SK-N-SH treated with all-trans-retinoic acid at 6 μM for 48 hours (cell line): ENCODE data around the gene GCLC.

Experiments used
- ESRRG ChIP-seq: fragments of 250-450 bp; sonication (Bioruptor Pico); IDR thresholded peaks from 2 replicates; pipeline ENCODE4 v1.6.1; 2021; ENCODE audit warnings: mild to moderate bottlenecking
- GLIS3 ChIP-seq: fragments of 250-450 bp; sonication (Bioruptor Pico); IDR thresholded peaks from 2 replicates; pipeline ENCODE4 v1.5.0; 2020; ENCODE audit warnings: mild to moderate bottlenecking, moderate library complexity
- RARB ChIP-seq: fragments of 250-450 bp; sonication (Bioruptor Pico); IDR thresholded peaks from 2 replicates; pipeline ENCODE4 v1.8.0; 2021; ENCODE audit warnings: mild to moderate bottlenecking, moderate library complexity
- TCF4 ChIP-seq: fragments of 250-450 bp; sonication (Bioruptor Pico); IDR thresholded peaks from 2 replicates; pipeline ENCODE4 v1.8.0; 2021; ENCODE audit warnings: mild to moderate bottlenecking, moderate library complexity, borderline replicate concordance
- ZNF70 ChIP-seq: fragments of 450-650 bp; formaldehyde crosslinking; IDR thresholded peaks from 2 replicates; pipeline ENCODE4 v1.5.0; 2020; ENCODE audit warnings: mild to moderate bottlenecking, moderate library complexity
- TF ChIP-seq, protein P1 (sequence below): fragments of 250-450 bp; sonication (Bioruptor Pico); IDR thresholded peaks from 2 replicates; pipeline ENCODE4 v1.5.1; 2021; ENCODE audit warnings: mild to moderate bottlenecking, moderate library complexity
- TF ChIP-seq, protein P2 (sequence below): fragments of 250-450 bp; sonication (Bioruptor Pico); IDR thresholded peaks from 2 replicates; pipeline ENCODE4 v1.8.0; 2020; ENCODE audit warnings: mild to moderate bottlenecking, moderate library complexity, borderline replicate concordance

DNA sequence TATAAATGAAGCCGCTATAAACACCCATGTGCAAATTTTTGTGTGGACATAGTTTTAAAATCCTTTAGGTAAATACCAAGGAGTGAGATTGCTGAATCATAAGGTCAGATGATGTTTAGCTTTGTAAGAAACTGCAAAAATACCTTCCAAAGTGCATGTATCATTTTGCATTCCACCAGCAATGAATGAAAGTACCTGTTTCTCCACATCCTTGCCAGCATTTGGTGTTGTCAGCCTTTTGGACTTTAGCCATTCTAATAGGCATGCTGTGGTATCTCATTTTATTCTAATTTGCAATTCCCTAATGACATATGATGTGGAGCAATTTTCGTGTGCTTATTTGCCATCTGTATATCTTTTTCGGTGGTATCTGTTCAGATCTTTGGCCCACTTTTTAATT, 93.7 kb downstream of the GCLC start:
- TF ChIP-seq ESRRG (no peak), TCF4 (CRISPR knock-in tag) (no peak), ZNF70 (CRISPR knock-in tag) (no peak), RARB (CRISPR knock-in tag) (no peak), GLIS3 (CRISPR knock-in tag) (no peak)
- TF ChIP-seq, protein P1, sequence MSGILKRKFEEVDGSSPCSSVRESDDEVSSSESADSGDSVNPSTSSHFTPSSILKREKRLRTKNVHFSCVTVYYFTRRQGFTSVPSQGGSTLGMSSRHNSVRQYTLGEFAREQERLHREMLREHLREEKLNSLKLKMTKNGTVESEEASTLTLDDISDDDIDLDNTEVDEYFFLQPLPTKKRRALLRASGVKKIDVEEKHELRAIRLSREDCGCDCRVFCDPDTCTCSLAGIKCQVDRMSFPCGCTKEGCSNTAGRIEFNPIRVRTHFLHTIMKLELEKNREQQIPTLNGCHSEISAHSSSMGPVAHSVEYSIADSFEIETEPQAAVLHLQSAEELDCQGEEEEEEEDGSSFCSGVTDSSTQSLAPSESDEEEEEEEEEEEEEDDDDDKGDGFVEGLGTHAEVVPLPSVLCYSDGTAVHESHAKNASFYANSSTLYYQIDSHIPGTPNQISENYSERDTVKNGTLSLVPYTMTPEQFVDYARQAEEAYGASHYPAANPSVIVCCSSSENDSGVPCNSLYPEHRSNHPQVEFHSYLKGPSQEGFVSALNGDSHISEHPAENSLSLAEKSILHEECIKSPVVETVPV (CRISPR knock-in tag) = no peak
- TF ChIP-seq, protein P2, sequence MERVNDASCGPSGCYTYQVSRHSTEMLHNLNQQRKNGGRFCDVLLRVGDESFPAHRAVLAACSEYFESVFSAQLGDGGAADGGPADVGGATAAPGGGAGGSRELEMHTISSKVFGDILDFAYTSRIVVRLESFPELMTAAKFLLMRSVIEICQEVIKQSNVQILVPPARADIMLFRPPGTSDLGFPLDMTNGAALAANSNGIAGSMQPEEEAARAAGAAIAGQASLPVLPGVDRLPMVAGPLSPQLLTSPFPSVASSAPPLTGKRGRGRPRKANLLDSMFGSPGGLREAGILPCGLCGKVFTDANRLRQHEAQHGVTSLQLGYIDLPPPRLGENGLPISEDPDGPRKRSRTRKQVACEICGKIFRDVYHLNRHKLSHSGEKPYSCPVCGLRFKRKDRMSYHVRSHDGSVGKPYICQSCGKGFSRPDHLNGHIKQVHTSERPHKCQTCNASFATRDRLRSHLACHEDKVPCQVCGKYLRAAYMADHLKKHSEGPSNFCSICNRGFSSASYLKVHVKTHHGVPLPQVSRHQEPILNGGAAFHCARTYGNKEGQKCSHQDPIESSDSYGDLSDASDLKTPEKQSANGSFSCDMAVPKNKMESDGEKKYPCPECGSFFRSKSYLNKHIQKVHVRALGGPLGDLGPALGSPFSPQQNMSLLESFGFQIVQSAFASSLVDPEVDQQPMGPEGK (CRISPR knock-in tag) = no peak
